ENCODE results near the gene MAGEA8. TPM values are rescaled to one million over a fixed set of nuclear protein-coding genes. Genes with fewer than 3 reads are reported as not detected.
"Not testable (repeated sequence)": the region's sequence is repeated elsewhere in the genome, so short reads cannot be mapped to it uniquely, and the experiment has no call there.

MAGEA8 gene, protein sequence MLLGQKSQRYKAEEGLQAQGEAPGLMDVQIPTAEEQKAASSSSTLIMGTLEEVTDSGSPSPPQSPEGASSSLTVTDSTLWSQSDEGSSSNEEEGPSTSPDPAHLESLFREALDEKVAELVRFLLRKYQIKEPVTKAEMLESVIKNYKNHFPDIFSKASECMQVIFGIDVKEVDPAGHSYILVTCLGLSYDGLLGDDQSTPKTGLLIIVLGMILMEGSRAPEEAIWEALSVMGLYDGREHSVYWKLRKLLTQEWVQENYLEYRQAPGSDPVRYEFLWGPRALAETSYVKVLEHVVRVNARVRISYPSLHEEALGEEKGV
- under 1 TPM; 0.19 to 0.61 (median 0.20) TPM for polyA plus RNA-seq (ENCODE audit: insufficient read length in 3 of 3)
- long read RNA-seq, donor 1: 0 reads
- long read RNA-seq, donor 2: 0 reads
- long read RNA-seq, donor 3: 0 reads
- long read RNA-seq, donor 4: 0 reads
- long read RNA-seq, donor 5: 0 reads
- long read RNA-seq, donor 6: 0 reads
- long read RNA-seq, donor 7: 0 reads
- long read RNA-seq, donor 8: 0 reads
- long read RNA-seq, donor 9: 0 reads
- long read RNA-seq, donor 10: 0 reads
- long read RNA-seq, donor 11: 0 reads
- long read RNA-seq, donor 12: 0 reads
- long read RNA-seq, donor 13: 0 reads
- long read RNA-seq, donor 14: 0 reads
- long read RNA-seq, donor 15: 0 reads
- long read RNA-seq, donor 16: 0 reads

DNA sequence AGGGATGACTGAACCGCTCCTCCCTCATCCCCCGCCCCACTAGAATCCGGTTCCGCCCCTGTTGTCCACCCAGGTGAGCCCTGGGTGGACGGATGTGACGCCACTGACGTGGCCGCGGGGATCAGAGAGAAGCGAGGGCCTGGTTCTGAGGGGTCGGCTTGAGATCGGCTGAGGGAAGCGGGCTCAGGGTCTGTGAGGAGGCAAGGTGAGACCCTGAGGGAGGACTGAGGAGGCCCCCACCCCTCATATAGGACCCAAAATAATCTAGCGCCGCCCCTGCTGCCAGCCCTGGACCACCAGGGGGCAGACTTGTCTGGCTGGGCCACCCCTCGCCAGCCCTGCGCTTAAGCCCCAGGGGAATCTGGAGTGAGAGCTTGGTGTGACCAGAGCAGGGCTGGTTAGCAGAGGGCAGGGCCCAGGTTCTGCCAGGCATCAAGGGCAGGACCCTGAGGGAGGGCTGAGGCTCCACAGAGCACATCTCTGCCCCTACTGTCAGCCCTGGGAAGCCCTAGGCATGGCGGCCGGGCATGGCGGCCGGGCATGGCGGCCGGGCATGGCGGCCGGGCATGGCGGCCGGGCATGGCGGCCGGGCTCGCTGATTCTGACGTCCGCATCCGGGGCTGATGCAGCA, at the start of gene MAGEA8:
MAGEA8 (plus strand) TSS at position 103 of the 631 bp plus-strand sequence. CDS start 3,090 bp downstream, outside the sequence.
- no peak for DNase-seq (ENCODE audit: extremely low read depth in 1 of 11, low read depth in 9 of 11, low spot score in 4 of 11)

DNA sequence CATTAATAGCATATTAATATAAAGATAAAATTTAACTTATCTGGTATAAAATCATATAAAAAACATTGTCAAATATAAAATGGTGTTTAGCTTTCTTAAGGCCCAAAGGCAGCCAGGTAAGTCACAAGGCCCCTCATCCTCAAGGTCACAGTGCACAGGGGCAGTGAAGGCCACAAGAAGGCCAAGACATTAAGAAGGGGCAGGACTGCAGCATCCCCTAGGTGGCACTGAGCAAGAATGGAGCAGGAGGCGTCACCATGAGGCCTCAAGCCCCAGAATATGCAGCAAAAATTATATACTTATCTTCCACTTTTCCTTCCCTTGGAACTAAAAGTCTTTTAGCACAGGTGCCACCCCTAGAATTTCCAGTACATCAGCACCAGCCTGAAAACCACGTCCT, 49.5 kb upstream of the MAGEA8 start:
- no peak for DNase-seq (ENCODE audit: extremely low read depth in 1 of 11, low read depth in 9 of 11, low spot score in 4 of 11)

DNA sequence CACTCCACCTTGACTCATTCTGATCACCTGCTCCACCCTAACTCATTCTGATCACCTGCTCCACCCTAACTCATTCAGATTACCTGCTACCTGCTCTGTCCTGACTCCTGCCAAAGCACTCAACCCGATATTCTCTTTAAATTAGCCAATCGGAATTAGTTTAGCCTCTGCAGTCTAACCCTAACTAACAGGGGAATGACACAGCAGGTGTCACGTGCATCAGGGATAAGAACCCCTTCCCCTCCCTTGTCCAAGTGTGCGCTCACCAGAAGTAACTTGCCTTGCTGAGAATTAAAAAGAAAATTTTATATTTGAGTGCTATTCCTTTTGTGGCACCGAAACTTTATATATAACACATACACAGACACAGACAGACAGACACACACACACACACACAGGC, 44.3 kb upstream of the MAGEA8 start:
- not testable (repeated sequence) for DNase-seq (ENCODE audit: extremely low read depth in 1 of 11, low read depth in 9 of 11, low spot score in 4 of 11)

DNA sequence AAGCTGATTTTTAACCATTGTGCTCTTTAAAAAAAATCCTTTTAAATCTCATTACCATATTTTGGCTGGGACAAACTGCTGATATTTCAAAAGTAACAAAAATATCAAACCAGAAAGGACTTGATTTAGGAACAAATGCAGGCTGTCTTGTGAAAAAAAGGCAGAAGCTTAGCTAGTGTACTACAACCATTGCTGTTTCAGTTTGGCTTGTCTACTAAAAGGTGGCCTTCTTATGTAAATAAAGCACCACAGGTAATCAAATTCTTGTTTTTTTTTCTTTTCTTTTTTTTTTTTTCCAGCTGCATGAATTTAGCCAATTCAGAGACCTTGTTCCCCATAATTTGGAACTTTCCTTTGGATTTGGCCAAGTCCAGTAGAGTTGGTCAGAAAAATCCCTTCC, 43.8 kb upstream of the MAGEA8 start:
- DNase-seq (ENCODE audit: extremely low read depth in 1 of 11, low read depth in 9 of 11, low spot score in 4 of 11): no peak

DNA sequence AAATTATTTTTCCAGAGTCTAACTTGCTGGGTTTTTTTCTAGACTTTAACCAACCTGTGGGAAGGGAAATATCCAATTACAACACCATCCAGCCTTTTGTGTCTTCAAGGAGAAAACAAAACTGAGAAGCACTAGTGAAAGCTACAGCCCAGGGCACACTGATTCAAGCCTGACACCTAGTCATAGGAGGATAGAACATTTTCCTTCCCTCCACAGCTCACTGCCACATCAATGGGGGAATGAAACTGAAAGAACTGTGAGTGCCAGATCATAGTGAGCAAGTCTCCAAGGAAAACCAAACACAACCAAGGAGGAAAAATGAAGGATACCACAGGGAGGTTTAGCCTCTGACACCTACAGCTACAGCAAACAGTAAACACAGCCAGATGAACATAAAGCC, 43.3 kb upstream of the MAGEA8 start:
- no peak for DNase-seq (ENCODE audit: extremely low read depth in 1 of 11, low read depth in 9 of 11, low spot score in 4 of 11)

DNA sequence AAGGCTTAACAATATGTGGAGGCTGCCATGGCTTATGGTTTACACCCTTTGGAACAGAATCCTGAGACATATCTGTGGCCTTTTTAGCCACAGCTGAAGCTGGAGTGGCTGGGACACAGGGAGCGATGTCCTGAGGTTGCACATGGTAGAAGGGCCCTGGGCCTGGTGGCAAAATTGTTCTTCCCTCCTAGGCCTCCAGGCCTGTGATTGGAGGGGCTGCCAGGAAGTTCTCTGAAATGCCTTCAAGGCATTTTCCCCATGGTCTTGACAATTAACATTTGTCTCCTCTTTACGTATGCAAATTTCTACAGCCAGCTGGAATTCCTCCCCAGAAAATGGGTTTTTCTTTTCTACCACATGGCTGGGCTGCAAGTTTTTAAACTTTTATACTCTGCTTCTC, 39.1 kb upstream of the MAGEA8 start:
- DNase-seq (ENCODE audit: extremely low read depth in 1 of 11, low read depth in 9 of 11, low spot score in 4 of 11): no peak

DNA sequence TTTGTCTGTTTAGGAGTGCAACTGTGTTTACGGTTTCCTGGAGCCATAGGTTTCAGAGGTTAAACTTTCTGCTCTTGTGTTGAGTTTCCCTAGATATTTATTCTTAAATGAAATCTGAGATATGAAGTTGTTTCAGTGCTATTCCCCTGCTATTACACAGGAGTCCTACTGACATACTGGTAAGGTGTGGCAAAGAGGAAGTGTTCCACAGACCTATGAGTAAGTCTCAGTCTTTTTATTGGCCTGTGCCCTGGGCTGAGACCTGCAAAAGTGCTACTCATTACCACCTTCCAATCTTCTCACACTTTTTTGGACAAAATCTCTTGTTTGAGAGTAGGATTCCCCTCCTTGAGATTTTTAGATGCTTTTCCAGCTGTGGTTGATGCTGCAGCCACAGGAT, 35.6 kb upstream of the MAGEA8 start:
- no peak for DNase-seq (ENCODE audit: extremely low read depth in 1 of 11, low read depth in 9 of 11, low spot score in 4 of 11)

DNA sequence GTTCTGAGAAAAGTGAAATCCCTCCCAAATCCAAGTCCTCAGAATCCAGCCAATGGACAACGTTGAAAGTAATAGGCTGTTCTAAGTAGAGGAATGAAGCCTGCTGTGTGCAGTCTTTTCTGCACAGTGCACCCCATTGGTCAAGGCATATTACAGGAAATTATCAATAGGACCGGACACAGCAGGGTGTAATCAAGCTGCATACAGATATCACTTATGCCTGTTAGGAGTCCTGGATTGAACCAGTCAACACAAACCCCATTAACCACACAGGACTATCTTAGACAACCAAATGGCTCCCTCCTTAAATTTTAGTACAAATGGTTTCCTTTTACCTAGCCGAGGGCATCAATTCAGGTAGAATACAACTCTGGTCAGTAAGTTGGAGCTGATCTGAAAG, 34.2 kb upstream of the MAGEA8 start:
- no peak for DNase-seq (ENCODE audit: extremely low read depth in 1 of 11, low read depth in 9 of 11, low spot score in 4 of 11)

DNA sequence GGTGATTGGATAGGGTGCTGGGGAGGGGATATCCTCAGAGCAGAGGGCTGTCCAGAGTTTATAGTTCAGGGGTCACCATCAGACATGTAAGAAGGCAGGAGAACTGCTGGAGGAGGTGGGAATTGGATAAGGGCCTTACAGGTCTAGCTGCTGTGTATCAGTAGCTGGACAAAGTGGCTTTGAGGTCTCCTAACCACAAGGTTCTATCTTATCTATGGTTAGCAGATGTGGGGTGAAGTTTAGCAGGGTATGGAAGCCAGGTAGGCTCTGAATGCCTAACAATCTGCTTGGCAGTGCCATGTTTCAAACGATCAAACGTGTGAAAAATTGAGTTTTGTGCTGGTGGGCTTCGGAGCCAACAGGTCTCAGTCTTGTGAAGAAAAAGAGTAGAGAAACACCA, 32.1 kb upstream of the MAGEA8 start:
- DNase-seq (ENCODE audit: extremely low read depth in 1 of 11, low read depth in 9 of 11, low spot score in 4 of 11): no peak

DNA sequence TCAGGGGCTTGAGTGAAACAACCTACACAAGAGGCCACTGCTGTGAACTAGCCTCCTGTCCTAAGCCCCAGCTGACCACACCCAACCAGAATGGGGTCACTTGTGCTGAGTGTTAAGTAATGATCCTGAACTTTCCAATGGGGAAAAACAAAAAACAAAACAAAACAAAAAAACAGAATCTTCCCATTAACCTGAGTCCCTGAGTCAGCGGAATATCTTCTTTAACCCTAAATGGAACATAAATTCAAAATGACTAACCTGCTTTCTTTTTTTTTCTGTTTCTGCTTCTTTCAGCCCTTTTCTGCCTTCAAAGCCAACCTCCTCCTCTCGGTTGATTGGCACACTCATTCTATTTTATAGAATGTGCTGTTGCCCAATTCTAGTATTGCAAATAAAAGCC, 31.2 kb upstream of the MAGEA8 start:
- no peak for DNase-seq (ENCODE audit: extremely low read depth in 1 of 11, low read depth in 9 of 11, low spot score in 4 of 11)

DNA sequence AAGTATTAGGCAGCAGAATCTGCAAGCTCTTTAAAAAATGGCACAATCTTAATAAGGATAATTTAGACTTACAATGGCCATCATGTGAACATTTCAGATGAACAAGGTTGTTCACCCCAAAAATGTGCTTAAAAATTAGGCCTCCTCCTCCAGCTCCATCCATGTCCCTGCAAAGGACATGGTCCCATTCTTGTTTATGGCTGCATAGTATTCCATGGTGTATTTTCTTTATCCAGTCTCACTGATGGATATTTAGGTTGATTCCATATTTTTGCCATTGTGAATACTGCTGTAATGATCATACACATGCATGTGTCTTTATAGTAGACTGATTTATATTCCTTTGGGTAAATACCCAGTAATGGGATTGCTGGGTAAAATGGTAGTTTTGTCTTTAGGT, 29.1 kb upstream of the MAGEA8 start:
- DNase-seq (ENCODE audit: extremely low read depth in 1 of 11, low read depth in 9 of 11, low spot score in 4 of 11): no peak

DNA sequence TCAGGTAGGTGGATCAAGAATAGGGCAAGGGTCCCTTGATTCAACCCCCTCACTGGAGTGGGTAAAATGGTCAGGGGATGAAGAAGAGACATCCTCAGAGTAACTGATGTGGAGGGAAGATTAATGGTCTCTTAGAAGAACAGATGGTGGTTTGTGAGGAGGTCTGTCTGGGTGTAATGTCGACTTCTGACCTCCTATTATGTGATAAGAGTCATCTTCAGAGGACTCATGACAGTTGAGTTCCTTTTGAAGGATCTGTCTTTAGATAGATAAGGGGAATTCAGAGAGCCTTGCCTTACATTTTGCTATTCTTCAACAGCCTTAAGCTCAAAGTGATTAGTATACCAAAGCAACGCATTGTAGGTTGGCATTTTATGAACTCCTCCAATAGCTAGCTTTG, 27.1 kb upstream of the MAGEA8 start:
- no peak for DNase-seq (ENCODE audit: extremely low read depth in 1 of 11, low read depth in 9 of 11, low spot score in 4 of 11)

DNA sequence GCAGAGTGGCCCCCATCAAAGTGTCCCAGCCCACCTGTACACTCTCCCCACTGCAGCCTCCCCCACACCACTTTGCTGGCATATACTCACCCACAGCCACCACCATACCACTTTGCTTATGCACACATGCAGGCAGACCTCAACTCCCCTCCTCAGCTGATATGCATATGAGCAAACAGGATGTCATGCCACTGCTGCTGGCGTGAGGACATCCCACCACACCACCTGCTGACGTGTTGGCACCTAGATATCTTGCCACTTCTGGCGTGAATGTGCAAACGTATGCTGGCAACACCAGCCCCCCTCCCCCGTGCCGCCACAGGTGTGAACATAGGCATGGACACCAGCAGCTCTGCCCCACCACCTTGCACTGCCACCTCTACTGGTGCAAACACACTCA, 22.4 kb upstream of the MAGEA8 start:
- no peak for DNase-seq (ENCODE audit: extremely low read depth in 1 of 11, low read depth in 9 of 11, low spot score in 4 of 11)

DNA sequence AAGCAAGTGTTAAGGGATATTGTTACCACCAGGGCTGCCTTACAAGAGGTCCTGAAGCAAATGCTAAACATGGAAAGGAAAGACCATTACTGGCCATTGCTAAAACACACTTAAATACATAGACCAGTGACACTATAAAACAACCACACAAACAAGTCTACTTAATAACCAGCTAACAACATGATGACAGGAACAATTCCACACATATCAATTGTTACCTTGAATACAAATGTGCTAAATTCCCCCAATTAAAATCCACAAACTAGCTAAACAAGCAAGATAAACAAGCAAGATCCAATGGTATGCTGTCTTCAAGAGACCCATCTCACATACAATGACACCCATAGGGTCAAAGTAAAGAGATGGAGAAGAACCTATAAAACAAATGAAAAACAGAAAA, 20.5 kb upstream of the MAGEA8 start:
- DNase-seq (ENCODE audit: extremely low read depth in 1 of 11, low read depth in 9 of 11, low spot score in 4 of 11): no peak

DNA sequence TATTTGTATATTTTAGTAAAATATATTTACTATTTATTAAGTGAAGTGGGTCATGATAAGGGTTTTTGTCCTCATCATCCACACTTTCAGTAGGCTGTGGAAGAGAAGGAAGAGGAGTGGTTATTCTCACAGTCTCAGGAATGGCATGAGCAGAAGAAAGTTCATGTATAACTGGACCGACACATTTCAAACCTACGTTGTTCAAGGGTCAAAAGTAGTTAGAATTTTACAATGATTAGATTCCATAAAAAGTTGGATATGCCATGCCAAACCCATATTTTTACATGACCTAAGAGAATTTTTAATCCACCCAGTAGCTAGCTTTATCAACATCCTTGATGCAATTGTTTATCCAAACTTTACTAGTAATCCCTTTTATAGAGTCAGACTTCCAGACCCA, 15.6 kb upstream of the MAGEA8 start:
- no peak for DNase-seq (ENCODE audit: extremely low read depth in 1 of 11, low read depth in 9 of 11, low spot score in 4 of 11)

DNA sequence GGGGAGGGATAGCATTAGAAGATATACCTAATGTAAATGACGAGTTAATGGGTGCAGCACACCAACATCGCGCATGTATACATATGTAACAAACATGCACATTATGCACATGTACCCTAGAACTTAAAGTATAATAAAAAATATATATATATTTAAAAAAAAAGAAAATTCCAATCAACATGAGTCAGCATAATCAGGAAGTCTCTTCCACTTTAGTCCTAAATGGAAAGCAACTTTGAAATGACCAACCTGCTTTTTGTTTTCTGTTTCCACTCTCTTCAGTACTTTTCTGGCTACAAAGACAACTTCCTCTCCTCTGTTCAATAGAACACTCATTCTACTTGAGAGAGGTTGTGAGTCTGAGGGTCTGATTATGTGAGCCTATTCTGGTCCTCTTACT, 13.5 kb upstream of the MAGEA8 start:
- no peak for DNase-seq (ENCODE audit: extremely low read depth in 1 of 11, low read depth in 9 of 11, low spot score in 4 of 11)

DNA sequence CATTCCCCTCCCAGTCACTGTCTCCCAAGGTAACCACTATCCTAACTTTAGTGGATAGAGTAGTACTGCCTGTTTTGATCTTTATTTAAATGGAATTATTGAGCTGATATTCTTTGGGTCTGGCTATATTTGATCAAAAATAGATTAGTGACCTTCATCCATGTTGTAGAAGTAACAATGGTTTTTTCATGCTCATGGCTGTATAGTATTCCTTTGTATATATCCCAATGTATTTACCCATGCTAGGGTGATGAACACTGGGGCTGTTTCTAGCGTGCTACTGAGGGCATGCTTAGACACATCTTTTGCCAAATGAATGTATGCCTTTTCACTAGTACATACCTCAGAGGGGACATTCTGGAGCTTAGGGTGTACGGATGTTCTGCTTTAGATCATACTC, 10.1 kb upstream of the MAGEA8 start:
- no peak for DNase-seq (ENCODE audit: extremely low read depth in 1 of 11, low read depth in 9 of 11, low spot score in 4 of 11)

DNA sequence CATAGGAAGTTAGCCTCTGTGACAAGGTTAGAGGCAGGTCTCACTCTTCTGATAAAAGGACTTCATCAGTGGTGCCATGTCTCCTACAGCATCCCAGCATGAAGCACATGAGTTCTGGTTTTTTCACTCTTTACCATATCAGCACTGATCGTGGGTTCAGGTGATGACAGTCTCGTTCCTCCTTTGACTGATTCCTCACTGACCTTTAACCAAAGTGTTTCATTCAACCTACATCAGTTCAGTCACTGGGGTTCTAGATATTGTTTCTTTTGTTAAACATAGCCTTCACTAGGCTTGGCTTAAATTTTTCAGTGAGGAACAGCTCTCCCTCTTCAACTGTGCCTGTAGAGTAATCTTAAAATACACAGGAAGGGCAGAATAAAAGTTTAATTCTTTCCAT, 9.6 kb upstream of the MAGEA8 start:
- DNase-seq (ENCODE audit: extremely low read depth in 1 of 11, low read depth in 9 of 11, low spot score in 4 of 11): no peak

DNA sequence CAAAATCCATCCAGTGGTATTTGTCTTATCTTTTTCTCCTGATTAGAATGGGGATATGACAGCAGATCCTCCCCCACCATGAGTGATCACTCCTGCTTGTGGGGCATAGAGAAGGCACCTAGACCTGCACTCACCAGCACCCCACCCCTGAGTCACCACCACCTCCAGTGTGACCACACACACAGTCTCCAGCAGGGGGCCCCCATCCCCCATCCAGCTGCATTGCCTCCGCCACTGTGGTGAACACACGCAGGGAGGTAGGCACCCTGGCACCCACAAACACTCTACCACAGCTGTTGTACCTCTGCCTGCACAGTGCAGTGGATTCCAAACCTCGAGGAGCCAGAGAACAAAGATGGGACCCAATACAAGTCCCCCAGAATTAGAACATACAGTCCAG, 9.0 kb upstream of the MAGEA8 start:
- DNase-seq (ENCODE audit: extremely low read depth in 1 of 11, low read depth in 9 of 11, low spot score in 4 of 11): peak in 1 of 11 donors; percentile 1

DNA sequence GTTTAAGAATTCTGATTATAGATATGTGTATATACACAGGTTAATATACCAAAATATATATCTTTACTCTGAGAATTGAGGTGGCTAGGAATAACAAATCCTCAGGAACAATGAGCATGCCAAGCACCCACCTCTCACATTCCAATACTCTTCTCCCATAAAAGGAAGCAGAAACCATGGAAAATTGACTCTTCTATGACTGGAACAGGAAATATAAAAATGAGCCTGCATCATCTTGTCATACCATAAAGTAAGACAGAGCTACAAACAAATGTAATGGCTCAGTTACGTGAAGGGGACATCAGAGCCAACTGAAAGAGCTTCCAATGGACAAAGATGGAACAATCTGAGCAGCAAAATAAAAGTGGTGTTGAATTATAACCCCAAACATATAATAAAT, 3.8 kb upstream of the MAGEA8 start:
- no peak for DNase-seq (ENCODE audit: extremely low read depth in 1 of 11, low read depth in 9 of 11, low spot score in 4 of 11)
